GM21723 (cell line): ENCODE data around the gene SUGP1.
"Not testable (repeated sequence)": the region's sequence is repeated elsewhere in the genome, so short reads cannot be mapped to it uniquely, and the experiment has no call there.

ENCODE experiments used
- ATAC-seq: cut with Tn5 transposase; IDR thresholded peaks from one replicate; pipeline ENCODE4 v1.9.1; 2021; ENCODE audit warnings: mild to moderate bottlenecking, moderate library complexity; ENCODE audit not compliant: unreplicated experiment

Gene SUGP1

DNA sequence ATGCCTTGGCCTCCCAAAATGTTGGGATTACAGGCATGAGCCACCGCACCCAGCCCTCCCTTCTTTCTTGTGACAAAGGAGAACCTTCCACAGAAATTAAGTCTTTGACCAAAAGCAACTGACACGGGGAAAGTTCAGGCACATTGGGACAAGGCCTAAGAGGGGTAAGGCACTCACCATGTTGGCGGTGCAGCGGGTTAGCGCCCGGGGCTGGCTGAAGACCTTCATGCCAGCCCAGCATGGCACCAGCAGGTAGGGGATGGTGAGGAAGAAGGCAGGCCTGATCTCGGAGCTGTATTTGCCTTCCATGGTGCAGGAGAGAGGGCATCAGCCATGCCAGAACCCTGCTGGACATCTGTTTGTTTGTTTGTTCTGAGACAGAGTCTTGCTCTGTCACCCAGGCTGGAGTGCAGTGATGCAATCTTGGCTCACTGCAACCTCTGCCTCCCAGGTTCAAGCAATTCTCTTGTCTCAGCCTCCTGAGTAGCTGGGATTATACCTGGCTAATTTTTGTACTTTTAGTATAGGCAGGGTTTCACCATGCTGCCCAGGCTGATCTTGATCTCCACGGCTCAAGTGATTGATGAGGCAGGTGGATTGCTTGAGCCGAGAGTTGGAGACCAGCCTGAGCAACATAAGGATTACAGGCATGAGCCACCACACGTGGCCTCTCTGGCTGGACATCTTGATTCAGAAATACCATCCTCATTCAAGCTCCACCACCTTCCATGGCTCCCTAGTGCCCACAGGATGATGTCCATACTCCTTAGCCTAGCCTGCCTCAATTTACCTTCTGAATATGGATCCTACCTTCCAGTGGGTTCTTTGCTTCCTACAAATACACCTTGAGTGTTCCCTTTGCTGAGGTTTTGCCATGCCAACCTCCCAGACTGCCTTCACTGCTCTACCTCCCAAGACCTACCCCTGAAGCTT lies 51.6 kb downstream of the SUGP1 start:
- ATAC-seq = no peak

DNA sequence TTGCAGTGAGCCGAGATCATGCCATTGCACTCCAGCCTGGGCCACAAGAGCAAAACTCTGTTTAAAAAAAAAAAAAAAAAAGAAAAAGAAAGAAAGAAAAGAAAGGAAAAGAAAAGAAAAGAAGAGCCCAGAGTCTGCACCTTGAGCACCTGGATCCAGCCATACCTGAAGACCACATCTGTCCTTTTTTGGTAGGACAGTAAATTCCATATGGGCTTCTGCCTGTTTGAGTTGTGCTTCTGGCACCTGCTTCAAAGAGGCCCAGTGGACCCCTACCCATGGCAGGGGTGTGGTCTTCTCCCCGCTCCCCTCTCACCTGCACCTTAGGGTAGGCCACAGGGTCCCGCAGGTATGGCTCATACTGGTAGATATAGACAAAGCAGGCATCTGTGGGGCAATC lies 53.0 kb downstream of the SUGP1 start:
- no peak for ATAC-seq

- no peak for ATAC-seq
Observed at GRCh38 chr19:19263886-19264487, 56.3 kb downstream of the SUGP1 start.

DNA sequence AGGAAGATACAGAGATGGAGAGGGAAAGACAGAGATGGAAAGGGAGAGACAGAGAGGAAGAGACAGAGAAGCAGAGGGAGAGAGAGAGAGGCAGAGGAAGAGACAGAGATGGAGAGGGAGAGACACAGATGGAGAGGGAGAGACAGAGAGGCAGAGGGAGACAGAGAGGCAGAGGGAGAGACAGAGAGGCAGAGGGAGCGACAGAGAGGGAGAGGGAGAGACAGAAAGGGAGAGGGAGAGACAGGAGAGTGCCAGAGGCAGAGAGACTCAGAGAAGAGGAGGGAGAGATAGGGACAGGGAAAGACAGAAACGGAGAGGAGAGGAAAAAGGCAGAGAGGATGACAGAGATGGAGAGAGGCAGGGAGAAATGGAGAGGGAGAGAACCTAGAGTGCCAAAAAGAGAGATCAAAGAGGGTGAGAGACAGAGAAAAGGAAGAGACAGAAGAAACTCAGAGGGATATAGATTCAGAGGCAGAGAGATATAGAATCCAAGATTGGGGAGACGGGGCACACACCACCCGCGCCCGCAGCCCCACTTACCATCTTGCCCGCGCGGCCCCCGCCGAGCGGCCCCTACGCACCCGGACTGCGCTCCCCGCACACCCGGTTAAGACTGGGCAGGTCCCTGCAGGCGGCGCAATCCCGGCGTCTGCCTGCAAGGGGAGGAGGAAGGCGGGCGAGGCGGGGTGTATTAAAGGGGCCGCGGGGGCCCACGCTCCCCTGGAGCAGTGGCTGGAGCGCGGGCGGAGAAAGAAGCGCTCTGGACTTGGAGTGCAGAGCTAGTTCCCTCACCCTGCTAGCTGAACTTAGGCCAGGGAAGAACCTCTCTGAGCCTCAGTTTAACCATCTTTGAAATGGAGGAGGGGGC lies 57.9 kb downstream of the SUGP1 start:
- ATAC-seq = no peak

- no peak for ATAC-seq
Observed at GRCh38 chr19:19261350-19262189, 58.7 kb downstream of the SUGP1 start.

GRCh38 chr19:19260417-19261214 lies 59.7 kb downstream of the SUGP1 start:
- no peak for ATAC-seq

GRCh38 chr19:19259741-19260140 lies 60.6 kb downstream of the SUGP1 start:
- no peak for ATAC-seq

DNA sequence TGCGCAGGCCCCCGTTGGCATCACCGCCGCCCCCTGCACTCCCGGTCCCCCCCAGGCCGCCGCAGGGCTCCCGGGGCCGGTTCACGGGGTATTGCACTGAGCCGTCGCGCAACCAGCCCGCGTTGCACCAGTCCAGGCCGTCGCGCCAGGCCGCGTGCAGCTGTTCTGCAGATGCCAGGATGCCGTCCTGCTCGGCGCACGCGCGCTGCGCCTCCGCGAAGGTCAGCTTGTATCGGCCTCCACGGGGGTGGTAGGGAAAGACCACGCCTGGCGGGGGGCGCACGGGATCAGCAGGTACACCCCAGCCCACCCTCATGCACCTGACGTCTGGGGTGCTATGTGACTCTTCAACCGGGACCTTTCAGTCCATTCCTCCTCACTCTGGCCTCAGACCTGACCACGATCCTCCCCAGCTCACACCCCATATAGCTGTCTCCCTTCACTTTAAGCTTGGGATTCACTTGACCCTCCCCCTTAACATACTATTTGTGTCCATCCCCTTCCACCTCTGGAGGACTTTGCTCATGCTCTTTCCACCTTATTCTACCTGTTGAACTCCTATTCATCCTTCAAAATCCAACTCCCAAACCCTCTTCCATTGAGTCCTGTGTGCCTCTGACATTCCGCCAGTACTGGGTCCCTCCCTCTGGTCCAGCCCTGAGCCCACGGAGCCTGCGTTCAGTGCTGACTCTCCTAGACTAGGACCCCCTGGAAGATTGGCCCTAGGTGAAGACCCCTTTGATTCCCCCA lies 61.5 kb downstream of the SUGP1 start:
- ATAC-seq = no peak

GRCh38 chr19:19257836-19258588 lies 62.3 kb downstream of the SUGP1 start:
- no peak for ATAC-seq

GRCh38 chr19:19257137-19257536 lies 63.2 kb downstream of the SUGP1 start:
- no peak for ATAC-seq

GRCh38 chr19:19256072-19256969 lies 64.0 kb downstream of the SUGP1 start:
- ATAC-seq = no peak

GRCh38 chr19:19253409-19253808 lies 66.9 kb downstream of the SUGP1 start:
- not testable (repeated sequence) for ATAC-seq

DNA sequence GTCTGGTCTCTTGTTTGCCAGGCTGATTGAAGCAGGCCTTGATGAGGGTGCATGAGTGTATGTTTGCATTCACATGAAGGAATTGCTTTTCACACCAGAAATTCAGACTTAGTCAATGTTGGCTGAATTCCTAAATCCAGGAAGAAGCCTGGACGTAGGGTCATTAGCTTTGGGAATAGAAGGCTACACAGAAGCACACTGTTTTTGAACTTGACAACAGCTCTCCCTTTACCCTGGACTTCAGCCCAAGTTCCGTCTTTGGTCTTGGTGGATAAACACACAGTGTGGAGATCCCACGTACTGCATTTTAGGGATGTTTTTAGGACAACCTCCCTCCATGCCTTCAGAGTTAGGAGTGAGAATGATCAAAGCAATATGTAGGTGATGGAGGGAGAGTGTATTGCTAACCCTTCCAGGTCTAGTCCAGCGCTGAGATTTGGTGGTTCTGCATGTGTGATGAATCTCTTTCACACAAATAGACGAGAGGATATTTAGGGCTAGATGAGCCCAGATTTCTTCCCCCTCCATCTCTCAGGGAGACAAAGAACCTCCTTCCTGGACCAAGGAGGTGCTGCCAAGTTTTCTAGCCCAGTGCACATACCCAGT lies 70.0 kb downstream of the SUGP1 start:
- no peak for ATAC-seq

DNA sequence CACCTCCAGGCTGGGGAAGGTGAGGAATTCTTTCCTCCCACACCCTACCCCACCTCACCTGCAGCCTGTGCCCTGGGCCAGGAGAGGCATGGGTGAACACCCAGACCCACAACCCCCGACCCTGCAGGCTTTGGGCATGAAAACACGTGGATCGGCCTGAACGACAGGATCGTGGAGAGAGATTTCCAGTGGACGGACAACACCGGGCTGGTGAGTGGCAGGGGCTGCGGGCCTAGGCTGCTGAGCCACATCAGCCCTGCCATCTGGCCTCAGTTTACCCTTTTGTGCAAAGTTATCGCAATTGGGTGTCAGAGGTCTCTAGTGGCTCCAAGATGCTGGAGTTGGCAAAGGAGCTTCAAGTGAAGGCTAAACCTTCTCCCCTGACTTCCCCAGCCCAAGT lies 79.8 kb downstream of the SUGP1 start:
- no peak for ATAC-seq

DNA sequence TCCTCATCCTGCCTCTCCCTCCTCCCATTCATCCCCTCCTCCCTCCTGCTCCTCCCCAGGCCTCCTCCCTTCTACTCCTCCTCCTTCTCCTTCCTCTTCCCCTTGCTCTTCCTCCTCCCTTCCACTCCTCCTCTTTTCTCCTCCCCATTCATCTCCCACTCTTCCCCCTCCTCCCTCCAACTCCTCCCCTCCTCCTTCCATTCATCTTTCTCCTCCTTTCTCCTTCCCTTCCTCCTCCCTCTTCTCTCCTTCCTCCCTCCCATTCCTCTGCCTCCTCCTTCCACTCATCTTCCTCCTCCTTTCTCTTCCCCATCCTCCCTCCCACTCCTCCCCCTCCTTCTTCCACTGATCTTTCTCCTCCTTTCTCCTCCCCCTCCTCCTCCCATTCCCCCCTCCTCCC lies 80.6 kb downstream of the SUGP1 start:
- no peak for ATAC-seq

DNA sequence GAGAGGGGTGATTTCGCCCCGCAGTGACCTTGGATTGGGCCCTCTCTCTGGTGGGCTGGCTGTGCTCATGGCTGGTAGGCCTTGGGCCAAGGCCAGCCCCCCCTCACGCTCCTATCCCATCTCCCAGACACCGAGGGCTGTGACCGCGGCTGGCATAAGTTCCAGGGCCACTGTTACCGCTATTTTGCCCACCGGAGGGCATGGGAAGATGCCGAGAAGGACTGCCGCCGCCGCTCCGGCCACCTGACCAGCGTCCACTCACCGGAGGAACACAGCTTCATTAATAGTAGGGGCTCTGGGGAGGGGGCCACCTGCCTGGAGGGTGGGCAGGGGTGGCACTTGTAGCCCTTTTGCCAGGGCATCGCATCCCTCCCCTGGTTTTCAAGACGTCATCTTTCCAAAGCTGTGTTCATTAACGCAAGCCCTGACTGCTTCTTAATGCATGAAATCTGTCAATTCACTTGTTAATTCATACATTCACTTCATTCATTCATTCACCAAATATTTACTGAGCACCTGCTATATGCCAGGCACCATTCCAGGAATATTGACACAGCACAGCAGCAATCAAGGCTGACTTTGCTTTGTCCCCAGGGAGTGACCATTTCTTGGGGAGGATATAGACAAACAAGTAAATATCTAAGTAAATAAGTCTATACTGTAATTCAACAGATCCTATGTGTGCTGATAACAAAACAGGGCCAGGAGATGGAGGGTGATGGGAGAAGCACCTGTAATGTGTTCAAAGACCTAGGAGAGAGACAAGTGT lies 82.0 kb downstream of the SUGP1 start:
- no peak for ATAC-seq
